ENCODE results near the gene VPS13D. TPM values are rescaled to one million over a fixed set of nuclear protein-coding genes. Genes with fewer than 3 reads are reported as not detected.

The VPS13D gene
- total and polyA plus RNA-seq, 10 donors = 10.1 to 108 (median 86.3) TPM

GRCh38 chr1:12542616-12543592 is 313.1 kb downstream of the VPS13D start:
- TF ChIP-seq POLR2AphosphoS5 (IDR thresholded peaks at IDR 0.05) (no peak), CTCF (IDR thresholded peaks at IDR 0.05 in 8 of 11, conservative IDR thresholded peaks at IDR 0.05 in 3 of 11) (no peak), POLR2A (IDR thresholded peaks at IDR 0.05) (no peak)
- Histone ChIP-seq H3K9me3 (no peaks in the 10 kb centered on the region), H3K36me3 (no peaks in the 10 kb centered on the region), H3K27ac (no peak overlapping the region), H3K27me3 (replicated peaks in 1 of 7) (peaks cover 0 to 7% (median 0%) of the 10 kb centered on the region in 7 donors), H3K4me1 (peaks cover 0 to 36% (median 9%) of the 10 kb centered on the region in 6 donors), H3K4me3 (no peak overlapping the region)
- peak; percentile 11 for DNase-seq
- WGBS, 5 donors = 83 to 90% (median 88%) methylated on average over 9 of the region's 9 CpGs
- intact Hi-C loops (cut with DNase I; ENCODE audit: low total_unique reads) = no loop called here

GRCh38 chr1:12543740-12544154 is 313.9 kb downstream of the VPS13D start:
- Histone ChIP-seq H3K4me1 (peaks cover 0 to 36% (median 9%) of the 10 kb centered on the region in 6 donors), H3K9me3 (no peaks in the 10 kb centered on the region), H3K27ac (no peak overlapping the region), H3K36me3 (no peaks in the 10 kb centered on the region), H3K4me3 (no peak overlapping the region), H3K27me3 (replicated peaks in 1 of 7) (peaks cover 0 to 7% (median 0%) of the 10 kb centered on the region in 7 donors)
- WGBS, 5 donors = 84 to 93% (median 91%) methylated on average over 9 of the region's 9 CpGs
- no peak for DNase-seq
- TF ChIP-seq CTCF (IDR thresholded peaks at IDR 0.05 in 8 of 11, conservative IDR thresholded peaks at IDR 0.05 in 3 of 11) (no peak), POLR2A (IDR thresholded peaks at IDR 0.05) (no peak), POLR2AphosphoS5 (IDR thresholded peaks at IDR 0.05) (no peak)
- intact Hi-C loops (cut with DNase I; ENCODE audit: low total_unique reads) = no loop called here

GRCh38 chr1:12544357-12544756 is 314.5 kb downstream of the VPS13D start:
- H3K9me3 ChIP-seq = no peaks in the 10 kb centered on the region
- 75 to 88% (median 82%) methylated on average over 4 of the region's 4 CpGs for WGBS, 5 donors
- peaks cover 0 to 36% (median 9%) of the 10 kb centered on the region in 6 donors for H3K4me1 ChIP-seq
- H3K27me3 ChIP-seq (replicated peaks in 1 of 7) = peaks cover 0 to 7% (median 0%) of the 10 kb centered on the region in 7 donors
- H3K4me3 ChIP-seq = no peak overlapping the region
- TF ChIP-seq POLR2AphosphoS5 (IDR thresholded peaks at IDR 0.05) (no peak), POLR2A (IDR thresholded peaks at IDR 0.05) (no peak), CTCF (IDR thresholded peaks at IDR 0.05 in 8 of 11, conservative IDR thresholded peaks at IDR 0.05 in 3 of 11) (no peak)
- no peaks in the 10 kb centered on the region for H3K36me3 ChIP-seq
- no peak for DNase-seq
- intact Hi-C loops (cut with DNase I; ENCODE audit: low total_unique reads) = no loop called here
- no peak overlapping the region for H3K27ac ChIP-seq

GRCh38 chr1:12544992-12545391 is 315.2 kb downstream of the VPS13D start:
- TF ChIP-seq POLR2AphosphoS5 (IDR thresholded peaks at IDR 0.05) (no peak), CTCF (IDR thresholded peaks at IDR 0.05 in 8 of 11, conservative IDR thresholded peaks at IDR 0.05 in 3 of 11) (no peak), POLR2A (IDR thresholded peaks at IDR 0.05) (no peak)
- WGBS, 5 donors = 33 to 40% (median 39%) methylated on average over 8 of the region's 8 CpGs
- Histone ChIP-seq H3K27me3 (replicated peaks in 1 of 7) (peaks cover 0 to 5% (median 0%) of the 10 kb centered on the region in 7 donors), H3K27ac (no peak overlapping the region), H3K4me3 (no peak overlapping the region), H3K36me3 (no peaks in the 10 kb centered on the region), H3K4me1 (peaks cover 0 to 36% (median 9%) of the 10 kb centered on the region in 6 donors), H3K9me3 (no peaks in the 10 kb centered on the region)
- DNase-seq = no peak
- intact Hi-C loops (cut with DNase I; ENCODE audit: low total_unique reads) = no loop called here
